GM12892 (cell line): Measurements from ENCODE around the gene HAUS1.

ENCODE experiments used
- POLR2A ChIP-seq: IDR thresholded peaks from 2 replicates; pipeline ENCODE4 v1.6.1; 2011; ENCODE audit warnings: low read depth, low read length, control low read depth
- POLR2AphosphoS5 ChIP-seq: IDR thresholded peaks from 2 replicates; pipeline ENCODE4 v1.6.1; 2011; ENCODE audit warnings: low read depth, low read length, control low read depth
- TAF1 ChIP-seq: IDR thresholded peaks from 2 replicates; pipeline ENCODE4 v1.6.1; 2011; ENCODE audit warnings: low read depth, mild to moderate bottlenecking, control low read depth, low read length, borderline replicate concordance

DNA sequence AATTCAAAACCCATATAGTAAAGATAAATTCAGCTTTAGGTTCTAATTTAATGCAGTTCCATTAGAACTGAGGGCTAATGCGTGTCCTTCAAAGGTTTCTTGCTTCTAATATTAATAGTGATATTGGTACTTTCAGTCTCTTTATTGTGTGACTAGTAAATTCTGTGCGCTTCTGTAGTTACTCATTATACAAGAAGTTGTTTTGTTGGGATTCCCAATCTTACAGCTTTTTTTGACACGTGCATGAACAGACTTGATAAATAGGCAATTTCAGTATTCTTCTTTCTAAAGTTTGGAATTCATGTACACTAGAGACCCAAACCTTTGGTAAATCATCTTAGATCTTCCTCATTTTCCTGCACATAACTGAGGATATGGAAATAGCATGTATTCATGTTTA, 71.8 kb downstream of the HAUS1 start:
- TF ChIP-seq TAF1, result no peak
- no peak for TF ChIP-seq POLR2A
- no peak for TF ChIP-seq POLR2AphosphoS5
